Vagina (tissue), 2 donors: Measurements from ENCODE around the gene MYO1F. TPM values are rescaled to one million over a fixed set of nuclear protein-coding genes. Genes with fewer than 3 reads are reported as not detected.
A peak's percentile ranks its signal among the peaks of the same experiment; 100 is the strongest.

Experiments used
- DNase-seq, 2 donors: peaks; one replicate each; pipeline ENCODE4 v3.0.0-alpha.2; 2017; ENCODE audit errors: extremely low spot score in 2 of 2
- H3K27ac ChIP-seq: fragments of 200-600 bp; sonication (generic); one replicate; pipeline ENCODE4 v1.5.1; 2019
- H3K27me3 ChIP-seq: fragments of 200-600 bp; sonication (generic); one replicate; pipeline ENCODE4 v1.5.1; 2019
- H3K36me3 ChIP-seq, 2 donors: fragments of 200-600 bp; sonication (generic); one replicate each; pipeline ENCODE4 v1.5.1; 2017 to 2019
- H3K4me1 ChIP-seq: fragments of 200-600 bp; sonication (generic); one replicate; pipeline ENCODE4 v1.5.1; 2019
- H3K4me3 ChIP-seq, 2 donors: fragments of 200-600 bp; sonication (generic); 1 replicate in 1 of 2; 2 replicates in 1 of 2; pipeline ENCODE4 v1.5.1; 2016 to 2019
- H3K9me3 ChIP-seq: fragments of 200-600 bp; sonication (generic); one replicate; pipeline ENCODE4 v1.5.1; 2019
- CTCF ChIP-seq, 3 experiments: fragments of 450-650 bp in 2 of 3; fragments of 200-600 bp in 1 of 3; sonication (generic) in 1 of 3; IDR thresholded peaks; one replicate each; pipeline ENCODE4 v1.5.1; 2017 to 2019; ENCODE audit warnings: antibody characterized with exemption in 3 of 3, mild to moderate bottlenecking in 2 of 3, moderate library complexity in 2 of 3
- POLR2A ChIP-seq, 2 donors: fragments of 450-650 bp; IDR thresholded peaks; one replicate each; pipeline ENCODE4 v1.6.1; 2017; ENCODE audit warnings: antibody characterized with exemption in 2 of 2, mild to moderate bottlenecking in 2 of 2, moderate library complexity in 2 of 2
- POLR2AphosphoS5 ChIP-seq, 2 donors: sonication (generic); formaldehyde crosslinking; IDR thresholded peaks; one replicate each; pipeline ENCODE4 v1.9.0; 2017; ENCODE audit warnings: antibody characterized with exemption in 2 of 2, mild to moderate bottlenecking in 2 of 2, low read depth in 1 of 2; ENCODE audit not compliant: insufficient read depth in 1 of 2
- intact Hi-C: fragments of 100-400 bp; cut with DNase I; formaldehyde crosslinking; loops from one replicate; pipeline ENCODE4 v1.15.1; 2023
- total RNA-seq: library from RNA; depleted of rRNA; stranded (reverse); fragments of >200 nt; gene quantifications from one replicate; pipeline ENCODE4 v1.2.3, GENCODE V29; 2016

The MYO1F gene
- total RNA-seq, 1 donor from 2014 or later, result 20.4 TPM

GRCh38 chr19:8616861-8617260 lies 39.6 kb upstream of the MYO1F start:
- Histone ChIP-seq H3K9me3 (no peaks in the 10 kb centered on the region), H3K4me3 (no peak overlapping the region), H3K27ac (no peak overlapping the region), H3K4me1 (peaks cover 4% of the 10 kb centered on the region), H3K36me3 (no peaks in the 10 kb centered on the region), H3K27me3 (no peaks in the 10 kb centered on the region)
- TF ChIP-seq POLR2AphosphoS5 (IDR thresholded peaks at IDR 0.05; ENCODE audit: insufficient read depth in 1 of 2, low read depth in 1 of 2), result no peak
- TF ChIP-seq CTCF (IDR thresholded peaks at IDR 0.05), result no peak
- TF ChIP-seq POLR2A (IDR thresholded peaks at IDR 0.05), result no peak
- intact Hi-C loops, result no loop called here
- no peak for DNase-seq

GRCh38 chr19:8615813-8616596 lies 38.8 kb upstream of the MYO1F start:
- intact Hi-C loops, result no loop called here
- TF ChIP-seq POLR2AphosphoS5 (IDR thresholded peaks at IDR 0.05; ENCODE audit: insufficient read depth in 1 of 2, low read depth in 1 of 2) (no peak), CTCF (IDR thresholded peaks at IDR 0.05) (peak; percentile 63 to 82 (median 81)), POLR2A (IDR thresholded peaks at IDR 0.05) (no peak)
- DNase-seq, result no peak

DNA sequence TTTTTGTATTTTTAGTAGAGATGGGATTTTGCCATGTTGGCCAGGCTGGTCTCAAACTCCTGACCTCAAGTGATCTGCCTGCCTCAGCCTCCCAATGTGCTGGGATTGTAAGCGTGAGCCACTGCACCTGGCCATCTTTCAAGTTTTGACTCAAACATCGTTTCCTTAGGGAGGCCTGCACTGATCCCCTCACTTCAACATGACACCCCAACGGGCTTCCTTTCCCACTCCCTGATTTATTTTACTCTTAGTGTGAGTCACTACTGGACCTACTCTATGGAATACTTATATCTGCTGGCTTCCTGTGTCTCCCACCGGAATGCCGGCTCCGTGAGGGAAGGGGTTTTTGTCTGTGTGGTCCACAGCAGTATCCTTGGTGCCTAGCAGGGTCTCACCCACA lies 37.8 kb upstream of the MYO1F start:
- Histone ChIP-seq H3K27me3 (no peaks in the 10 kb centered on the region), H3K4me1 (peaks cover 14% of the 10 kb centered on the region), H3K4me3 (no peak overlapping the region), H3K27ac (no peak overlapping the region), H3K9me3 (no peaks in the 10 kb centered on the region), H3K36me3 (no peaks in the 10 kb centered on the region)
- intact Hi-C loops, result no loop called here
- TF ChIP-seq POLR2A (IDR thresholded peaks at IDR 0.05) (no peak), POLR2AphosphoS5 (IDR thresholded peaks at IDR 0.05; ENCODE audit: insufficient read depth in 1 of 2, low read depth in 1 of 2) (no peak), CTCF (IDR thresholded peaks at IDR 0.05) (no peak)
- DNase-seq, result no peak

More at GRCh38 chr19:8615813-8616596, 38.8 kb upstream of the MYO1F start:
- no peak overlapping the region for H3K4me3 ChIP-seq
- H3K27me3 ChIP-seq, result no peaks in the 10 kb centered on the region
- no peaks in the 10 kb centered on the region for H3K36me3 ChIP-seq
- H3K4me1 ChIP-seq, result peaks cover 13% of the 10 kb centered on the region
- no peak overlapping the region for H3K27ac ChIP-seq
- no peaks in the 10 kb centered on the region for H3K9me3 ChIP-seq

GRCh38 chr19:8614455-8614854 lies 37.2 kb upstream of the MYO1F start:
- no peaks in the 10 kb centered on the region for H3K27me3 ChIP-seq
- intact Hi-C loops, result no loop called here

More at GRCh38 chr19:8614455-8614854, 37.2 kb upstream of the MYO1F start:
- Histone ChIP-seq H3K4me1 (peaks cover 14% of the 10 kb centered on the region), H3K36me3 (no peaks in the 10 kb centered on the region), H3K27ac (no peak overlapping the region), H3K4me3 (no peak overlapping the region), H3K9me3 (no peaks in the 10 kb centered on the region)
- TF ChIP-seq POLR2AphosphoS5 (IDR thresholded peaks at IDR 0.05; ENCODE audit: insufficient read depth in 1 of 2, low read depth in 1 of 2) (no peak), CTCF (IDR thresholded peaks at IDR 0.05) (no peak), POLR2A (IDR thresholded peaks at IDR 0.05) (no peak)
- DNase-seq, result no peak
